Measurements from ENCODE around the gene DLGAP1.
"Not testable (repeated sequence)": the region's sequence is repeated elsewhere in the genome, so short reads cannot be mapped to it uniquely, and the experiment has no call there.

The DLGAP1 gene

GRCh38 chr18:3709205-3709604, 745.9 kb downstream of the DLGAP1 start:
- no peak for DNase-seq

GRCh38 chr18:3706279-3707097, 748.6 kb downstream of the DLGAP1 start:
- no peak for DNase-seq

GRCh38 chr18:3704556-3705344, 750.4 kb downstream of the DLGAP1 start:
- no peak for DNase-seq

DNA sequence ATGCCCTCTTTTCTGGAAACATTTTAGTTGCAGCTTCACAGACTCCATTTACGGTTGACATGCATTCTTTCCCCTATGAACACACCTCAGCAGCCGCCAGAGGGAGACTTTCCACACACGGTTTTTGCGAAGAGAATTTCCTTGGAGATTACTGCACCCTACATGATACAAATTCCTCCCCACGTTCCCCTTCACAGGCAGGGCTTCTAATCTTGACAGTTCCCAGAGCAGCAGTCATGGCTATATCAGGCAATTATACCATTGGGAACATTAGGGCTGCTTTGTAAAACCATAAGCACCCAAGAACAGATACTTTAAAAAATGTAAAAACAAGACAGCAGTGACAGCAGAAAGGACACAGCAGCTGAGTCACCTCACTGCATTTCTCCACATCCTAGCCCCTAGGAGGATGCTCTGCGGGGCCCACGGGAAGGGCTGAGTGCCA, 751.4 kb downstream of the DLGAP1 start:
- no peak for DNase-seq

DNA sequence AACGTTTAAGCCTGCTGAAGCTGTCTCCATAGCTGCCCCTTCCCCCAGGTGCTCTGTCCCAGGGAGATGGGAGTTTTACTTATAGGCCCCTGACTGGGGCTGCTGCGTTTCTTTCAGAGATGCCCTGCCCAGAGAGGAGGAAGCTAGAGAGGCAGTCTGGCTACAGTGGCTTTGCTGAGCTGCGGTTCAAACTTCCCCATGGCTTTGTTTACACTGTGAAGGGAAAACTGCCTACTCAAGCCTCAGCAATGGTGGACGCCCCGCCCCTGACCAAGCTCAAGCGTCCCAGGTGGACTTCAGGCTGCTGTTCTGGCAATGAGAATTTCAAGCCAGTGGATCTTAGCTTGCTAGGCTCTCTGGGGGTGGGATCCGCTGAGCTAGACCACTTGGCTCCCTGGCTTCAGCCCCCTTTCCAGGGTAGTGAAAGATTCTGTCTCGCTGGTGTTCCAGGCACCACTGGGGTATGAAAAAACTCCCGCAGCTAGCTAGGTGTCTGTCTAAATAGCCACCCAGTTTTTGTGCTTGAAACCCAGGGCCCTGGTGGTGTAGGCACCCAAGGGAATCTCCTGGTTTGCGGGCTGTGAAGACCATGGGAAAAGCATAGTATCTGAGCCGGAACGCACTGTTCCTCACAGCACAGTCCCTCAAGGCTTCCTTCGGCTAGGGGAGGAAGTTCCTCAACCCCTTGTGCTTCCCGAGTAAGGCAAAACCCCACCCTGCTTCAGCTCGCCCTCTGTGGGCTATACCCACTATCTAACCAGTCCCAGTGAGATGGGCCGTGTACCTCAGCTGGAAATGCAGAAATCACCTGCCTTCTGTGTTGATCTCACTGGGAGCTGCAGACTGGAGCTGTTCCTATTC, 755.2 kb downstream of the DLGAP1 start:
- DNase-seq = peak; percentile 88

GRCh38 chr18:3694030-3694778, 760.9 kb downstream of the DLGAP1 start:
- DNase-seq = not testable (repeated sequence)

DNA sequence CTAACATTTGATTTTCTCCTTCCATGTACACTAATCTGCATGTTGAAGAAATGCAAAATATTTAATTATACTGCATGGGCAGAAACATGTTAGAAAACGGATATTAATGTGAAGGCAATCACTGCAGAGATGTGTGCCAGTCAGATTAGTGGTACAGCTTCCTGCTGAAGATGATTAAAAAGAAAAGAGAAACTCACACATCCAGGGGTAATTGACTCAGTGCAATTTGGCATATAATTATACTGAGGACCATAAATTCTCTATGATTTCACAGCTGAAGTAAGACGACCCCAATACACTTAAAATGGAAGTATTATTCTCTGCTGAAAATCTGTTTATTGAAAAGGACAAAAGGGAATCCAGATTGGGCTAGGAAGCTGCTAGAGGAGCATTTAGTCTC, 761.7 kb downstream of the DLGAP1 start:
- DNase-seq = no peak

GRCh38 chr18:3692691-3693090, 762.4 kb downstream of the DLGAP1 start:
- no peak for DNase-seq

DNA sequence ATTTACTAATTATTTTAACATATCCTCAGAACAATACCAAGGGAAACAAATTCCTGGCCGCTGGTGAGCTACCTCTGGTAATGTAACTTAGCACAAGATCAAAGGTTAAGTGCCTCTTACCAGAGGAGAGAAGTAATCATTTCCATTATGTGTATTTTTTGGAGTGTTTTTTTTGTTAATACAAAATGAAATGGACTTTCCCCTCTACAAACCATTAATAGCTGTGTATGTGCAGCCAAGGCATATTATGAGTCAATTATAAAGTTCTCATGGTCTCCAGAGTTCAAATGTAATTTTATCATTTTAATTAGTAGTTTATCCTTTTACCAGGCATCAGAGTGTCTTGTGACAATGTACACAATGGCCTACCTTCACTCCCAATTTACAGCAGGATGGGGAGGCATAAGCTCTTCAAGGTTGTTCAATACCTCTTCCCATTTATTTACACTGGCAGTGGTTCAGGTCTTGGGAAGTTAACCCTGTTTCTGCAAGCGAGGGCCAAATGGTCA, 762.9 kb downstream of the DLGAP1 start:
- no peak for DNase-seq

- no peak for DNase-seq
These were observed 763.4 kb downstream of the DLGAP1 start for GRCh38 chr18:3691705-3692104.

DNA sequence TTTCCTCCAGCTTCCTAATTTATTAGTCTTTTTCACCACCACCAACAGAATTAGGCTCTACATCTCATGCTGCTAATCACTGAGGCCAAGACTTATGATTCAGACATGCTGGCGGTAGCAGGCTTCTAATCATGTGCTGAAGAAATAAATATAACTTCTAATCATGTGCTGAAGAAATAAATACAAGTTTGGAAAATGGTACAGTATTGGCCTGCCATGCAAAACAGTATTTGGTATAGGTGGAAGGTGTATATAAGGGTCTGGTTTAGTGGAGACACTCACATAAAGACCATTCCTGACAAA, 764.4 kb downstream of the DLGAP1 start:
- no peak for DNase-seq

DNA sequence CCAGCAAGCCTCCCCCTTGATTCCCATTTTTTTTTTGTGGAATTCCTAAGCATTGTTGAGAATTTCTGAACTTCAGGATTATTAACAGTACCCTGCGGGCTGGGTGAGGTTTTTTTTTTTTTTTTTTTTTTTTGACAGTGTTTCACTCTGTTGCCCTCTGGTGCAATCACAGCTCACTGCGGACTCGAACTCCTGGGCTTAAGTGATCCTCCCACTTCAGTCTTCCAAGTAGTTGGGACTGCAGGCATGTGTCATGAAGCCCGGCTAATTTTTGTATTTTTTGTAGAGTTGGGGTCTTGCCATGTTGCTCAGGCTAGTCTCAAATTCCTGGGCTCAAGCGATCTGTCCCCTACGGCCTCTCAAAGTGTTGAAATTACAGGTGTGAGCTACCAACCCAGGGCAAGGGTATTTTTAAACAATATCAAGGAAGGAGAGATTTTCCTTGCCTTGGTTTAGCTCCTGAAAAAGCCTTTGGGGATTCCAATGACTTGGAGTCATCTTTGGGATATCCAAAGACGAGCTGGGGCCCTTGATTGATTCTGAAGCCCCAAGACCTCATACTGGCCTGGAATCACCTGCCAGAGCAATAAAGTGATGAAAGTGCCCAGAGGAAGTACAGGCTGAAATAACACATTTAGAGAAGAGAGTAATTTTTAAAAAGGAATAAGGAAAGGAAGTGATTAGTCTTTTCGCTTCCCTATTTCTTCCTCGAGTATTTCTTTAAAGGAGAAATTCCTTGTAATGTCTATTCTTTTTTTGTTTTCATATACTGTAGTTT, 764.9 kb downstream of the DLGAP1 start:
- no peak for DNase-seq

DNA sequence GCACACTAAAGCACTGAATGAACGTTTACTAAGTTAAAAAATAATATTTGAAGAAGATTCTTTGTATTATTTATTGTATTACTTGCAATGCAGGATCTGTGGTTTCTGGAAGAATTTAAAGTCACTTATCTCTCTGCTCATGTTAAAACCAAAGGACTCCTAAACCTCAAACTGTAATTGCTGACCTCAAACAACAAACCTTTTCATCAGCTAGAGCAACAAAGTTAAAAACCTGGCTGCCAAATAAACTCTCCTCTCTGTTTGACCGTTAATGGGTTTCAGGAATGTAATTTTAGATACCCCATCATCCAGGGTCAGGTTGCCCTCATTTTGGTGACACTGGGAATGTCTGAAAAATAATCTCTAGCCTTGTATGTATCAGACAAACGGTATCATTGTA, 766.0 kb downstream of the DLGAP1 start:
- DNase-seq = no peak

DNA sequence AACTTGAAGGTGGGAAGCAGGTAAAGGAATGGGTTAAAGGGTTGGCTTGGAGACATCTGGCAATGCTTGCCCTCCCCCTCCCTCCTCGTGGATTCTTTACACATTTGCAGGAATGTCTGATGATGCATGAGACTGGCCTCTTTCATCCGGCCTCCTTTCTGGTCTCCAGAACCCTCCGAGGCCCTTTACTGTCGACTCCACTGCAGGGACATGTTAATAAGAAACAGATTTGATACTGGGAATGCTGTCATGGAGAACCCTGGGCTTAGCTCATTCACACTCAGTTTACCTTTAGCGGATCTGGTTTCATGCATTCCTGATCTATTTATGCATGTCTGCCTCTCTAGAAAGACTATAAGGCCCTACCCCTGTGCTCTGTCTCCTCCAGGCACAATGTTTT, 766.4 kb downstream of the DLGAP1 start:
- DNase-seq = no peak

- no peak for DNase-seq
These were observed 771.6 kb downstream of the DLGAP1 start for GRCh38 chr18:3683483-3683882.

DNA sequence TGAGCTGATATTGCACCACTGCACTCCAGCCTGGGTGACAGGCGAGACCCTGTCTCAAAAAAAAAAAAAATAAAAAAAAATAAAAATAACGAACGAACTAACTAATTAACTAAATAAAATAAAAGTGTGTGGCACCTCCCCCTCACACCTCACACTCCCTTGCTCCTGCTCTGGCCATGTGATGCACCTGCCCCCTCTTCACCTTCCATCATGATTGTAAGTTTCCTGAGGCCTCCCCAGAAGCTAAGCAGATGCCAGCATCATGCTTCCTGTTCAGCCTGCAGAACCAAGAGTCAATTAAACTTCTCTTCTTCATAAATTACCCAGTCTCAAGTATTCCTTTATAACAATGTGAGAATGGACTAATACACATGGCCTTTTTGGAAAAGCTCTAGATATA, 773.0 kb downstream of the DLGAP1 start:
- DNase-seq = no peak

DNA sequence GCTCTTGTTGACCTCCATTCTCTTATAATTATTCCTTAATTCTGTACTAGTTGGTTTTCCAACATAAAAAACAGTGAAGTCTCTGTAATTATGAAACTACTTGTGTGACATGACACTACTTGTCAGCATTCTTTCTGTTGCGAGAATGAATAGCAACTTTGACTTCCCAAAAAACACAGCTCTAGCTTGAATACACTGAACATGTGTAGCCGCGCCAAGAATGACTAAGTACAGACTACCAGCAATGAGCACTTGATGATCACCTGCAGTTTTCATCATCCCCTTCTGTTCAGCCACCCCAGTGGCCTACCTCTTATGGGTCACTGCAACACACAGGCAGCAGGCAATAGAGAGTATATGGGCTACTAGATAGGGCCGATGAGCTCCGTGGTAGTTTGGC, 775.9 kb downstream of the DLGAP1 start:
- DNase-seq = no peak

- DNase-seq = no peak
These were observed 779.1 kb downstream of the DLGAP1 start for GRCh38 chr18:3675994-3676393.

- no peak for DNase-seq
These were observed 779.7 kb downstream of the DLGAP1 start for GRCh38 chr18:3675446-3675845.

DNA sequence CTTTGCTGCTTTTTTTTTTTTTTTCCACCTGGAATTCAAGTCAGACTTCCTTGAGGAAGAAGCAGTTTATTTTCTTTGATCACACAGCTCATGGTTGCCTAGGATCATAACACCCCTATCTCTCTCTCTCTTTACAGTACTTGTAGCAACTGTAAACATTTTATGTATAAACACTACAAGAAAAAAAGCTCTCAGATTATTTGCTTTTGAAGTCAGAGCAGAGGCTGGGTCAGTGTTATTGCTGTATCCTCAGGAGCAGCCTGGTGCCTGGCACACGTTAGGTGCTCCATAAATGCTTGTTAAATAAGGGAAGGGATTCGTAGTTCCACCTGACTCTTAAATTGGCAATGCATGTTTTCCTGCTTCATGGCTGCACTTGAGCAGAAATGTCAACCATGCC, 783.9 kb downstream of the DLGAP1 start:
- no peak for DNase-seq

DNA sequence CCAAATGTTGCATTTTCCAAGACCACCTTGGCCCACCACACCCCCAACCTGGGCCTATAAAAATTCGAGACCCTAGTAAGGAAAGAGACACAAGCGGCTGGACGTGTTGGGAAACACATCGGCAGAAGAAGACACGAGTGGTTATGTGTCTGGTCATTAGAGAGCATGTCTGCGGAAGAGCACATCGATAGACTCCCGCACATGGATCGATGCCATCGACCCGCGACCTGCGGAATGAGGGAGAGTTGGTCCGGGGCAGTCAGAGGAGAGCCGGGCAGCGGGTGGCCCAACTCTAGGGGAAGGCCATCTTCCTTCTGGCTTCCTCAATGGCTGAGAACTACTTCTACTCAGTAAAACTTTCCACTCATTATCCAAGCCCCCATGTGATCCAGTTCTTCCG, 785.7 kb downstream of the DLGAP1 start:
- DNase-seq = no peak

Measured in GDM1 (cell line).